HepG2 (cell line): ENCODE measurements around the gene DACH2. TPM values are rescaled to one million over a fixed set of nuclear protein-coding genes. Genes with fewer than 3 reads are reported as not detected.
A peak's percentile ranks its signal among the peaks of the same experiment; 100 is the strongest.

Experiments
- ATAC-seq: fragments of 200-7000 bp; cut with Tn5 transposase; 3 replicates; pipeline ENCODE4 v1.9.1; 2020; ENCODE audit warnings: mild to moderate bottlenecking, moderate library complexity
- BruUV-seq: library from RNA; stranded (reverse); fragments of 400-500 nt; replicated peaks from 2 replicates; lab custom pipeline; 2021; lab: Mats Ljungman, UMichigan
- CTCF ChIA-PET: fragments of 300-600 bp; formaldehyde crosslinking; extraction: SDS; loops from one replicate; lab custom pipeline; 2021; ENCODE audit warnings: low total read pairs, inconsistent platforms, low intra/inter-chr PET ratio; lab: Yijun Ruan, JAX
- POLR2A ChIA-PET: fragments of 350-600 bp; sonication (Branson Sonifier 250); formaldehyde crosslinking; loops from one replicate; lab custom pipeline; 2020; ENCODE audit warnings: antibody characterized with exemption, inconsistent platforms; lab: Yijun Ruan, JAX
- DNase-seq: peaks from one replicate; pipeline ENCODE4 v3.0.0-alpha.2; 2015; ENCODE audit warnings: low spot score
- FAIRE-seq: peaks from 3 replicates; lab custom pipeline; 2011; peaks lifted over from hg19 to GRCh38; lab: Jason Lieb, UNC
- H2AFZ ChIP-seq: one replicate; pipeline ENCODE4 v1.6.1; 2011; ENCODE audit warnings: low read length, inconsistent platforms
- H3K27ac ChIP-seq: fragments of 300-600 bp; 3 replicates; pipeline ENCODE4 v1.8.0; 2011; ENCODE audit warnings: mixed run types, mild to moderate bottlenecking, mixed read lengths, low read length, inconsistent platforms; ENCODE audit not compliant: insufficient read depth; ENCODE audit errors: extremely low read length
- H3K27me3 ChIP-seq, 2 experiments: fragments of 200-600 bp in 1 of 2; 2 replicates in 1 of 2; 3 replicates in 1 of 2; pipeline versions ENCODE4 v1.6.0 to v1.8.0; 2011; ENCODE audit warnings: low read length in 2 of 2, mild to moderate bottlenecking in 2 of 2, moderate library complexity in 2 of 2, inconsistent platforms in 1 of 2; ENCODE audit not compliant: insufficient read depth in 2 of 2, control insufficient read depth in 1 of 2
- H3K36me3 ChIP-seq, 2 experiments: fragments of 200-600 bp in 1 of 2; replicated peaks in 1 of 2; 2 replicates in 1 of 2; 3 replicates in 1 of 2; pipeline versions ENCODE4 v1.5.1 to v1.8.0; 2011; ENCODE audit warnings: low read length in 2 of 2, inconsistent platforms in 1 of 2; ENCODE audit not compliant: insufficient read depth in 2 of 2, control insufficient read depth in 1 of 2
- H3K4me1 ChIP-seq: 2 replicates; pipeline ENCODE4 v1.5.1; 2012; ENCODE audit warnings: low read length, inconsistent platforms; ENCODE audit not compliant: insufficient read depth
- H3K4me2 ChIP-seq: 2 replicates; pipeline ENCODE4 v1.6.0; 2011; ENCODE audit warnings: low read depth, low read length, inconsistent platforms
- H3K4me3 ChIP-seq, 3 experiments: fragments of 200-600 bp in 1 of 3; sonication (generic), shearing (Covaris generic) in 1 of 3; replicated peaks in 1 of 3; 2 replicates each; pipeline ENCODE4 v1.5.1; 2011 to 2016; ENCODE audit warnings: low read length in 3 of 3, inconsistent platforms in 2 of 3, low read depth in 2 of 3, mild to moderate bottlenecking in 2 of 3, control low read depth in 1 of 3, mixed read lengths in 1 of 3; ENCODE audit not compliant: insufficient read depth in 1 of 3
- H3K79me2 ChIP-seq: one replicate; pipeline ENCODE4 v1.6.1; 2011; ENCODE audit warnings: low read length, inconsistent platforms; ENCODE audit not compliant: insufficient read depth
- H3K9ac ChIP-seq: 2 replicates; pipeline ENCODE4 v1.6.0; 2011; ENCODE audit warnings: mild to moderate bottlenecking, low read depth, low read length, inconsistent platforms; ENCODE audit not compliant: insufficient read depth
- H3K9me3 ChIP-seq: 2 replicates; pipeline ENCODE4 v1.5.1; 2012; ENCODE audit warnings: mild to moderate bottlenecking, low read length
- H4K20me1 ChIP-seq: 2 replicates; pipeline ENCODE4 v1.6.0; 2011; ENCODE audit warnings: inconsistent platforms, mild to moderate bottlenecking, low read length, moderate library complexity; ENCODE audit not compliant: insufficient read depth
- ASH2L ChIP-seq: fragments of 300-600, 200-600 bp; sonication (generic); IDR thresholded peaks from 2 replicates; pipeline ENCODE4 v1.7.0; 2017; ENCODE audit warnings: low read depth, mild to moderate bottlenecking, moderate library complexity, mixed read lengths, low read length; ENCODE audit not compliant: insufficient read length
- MED8 ChIP-seq: sonication (generic); formaldehyde crosslinking; IDR thresholded peaks from 2 replicates; pipeline ENCODE4 v1.8.1; 2023; ENCODE audit warnings: mild to moderate bottlenecking, missing genetic modification reagents; ENCODE audit not compliant: insufficient replicate concordance
- NAIF1 ChIP-seq: sonication (generic); formaldehyde crosslinking; IDR thresholded peaks from 2 replicates; pipeline ENCODE4 v1.5.0; 2020; ENCODE audit warnings: mild to moderate bottlenecking, missing genetic modification reagents, borderline replicate concordance
- PAWR ChIP-seq: sonication (generic); formaldehyde crosslinking; IDR thresholded peaks from 2 replicates; pipeline ENCODE4 v1.4.0; 2020; ENCODE audit warnings: missing genetic modification reagents, mild to moderate bottlenecking, borderline replicate concordance
- PHF5A ChIP-seq: IDR thresholded peaks from one replicate; pipeline ENCODE4 v1.6.1; 2018; ENCODE audit warnings: low read depth, missing genetic modification reagents; ENCODE audit not compliant: unreplicated experiment
- RAD21 ChIP-seq: fragments of 450-650 bp; formaldehyde crosslinking; IDR thresholded peaks from 2 replicates; pipeline ENCODE4 v1.5.0; 2020; ENCODE audit warnings: mild to moderate bottlenecking
- RXRB ChIP-seq: IDR thresholded peaks from 2 replicates; pipeline ENCODE4 v1.6.1; 2016; ENCODE audit warnings: borderline replicate concordance, missing genetic modification reagents, missing compliant biosample characterization
- SMC3 ChIP-seq: IDR thresholded peaks from 2 replicates; pipeline ENCODE4 v1.6.1; 2011; ENCODE audit warnings: low read length, improper control_type of control experiment
- STAG1 ChIP-seq: sonication (generic); formaldehyde crosslinking; IDR thresholded peaks from 2 replicates; pipeline ENCODE4 v1.4.0; 2020; ENCODE audit warnings: missing genetic modification reagents
- TBP ChIP-seq: sonication (generic); formaldehyde crosslinking; IDR thresholded peaks from 2 replicates; pipeline ENCODE4 v1.5.0; 2020; ENCODE audit warnings: missing genetic modification reagents
- TMF1 ChIP-seq: sonication (generic); formaldehyde crosslinking; IDR thresholded peaks from 2 replicates; pipeline ENCODE4 v1.8.1; 2022; ENCODE audit warnings: low read depth, missing genetic modification reagents
- ZNF232 ChIP-seq: sonication (generic); formaldehyde crosslinking; IDR thresholded peaks from 2 replicates; pipeline ENCODE4 v1.4.0; 2020; ENCODE audit warnings: missing genetic modification reagents, borderline replicate concordance
- ZNF672 ChIP-seq: sonication (generic); formaldehyde crosslinking; IDR thresholded peaks from 2 replicates; pipeline ENCODE4 v1.8.1; 2022; ENCODE audit warnings: missing genetic modification reagents
- WGBS: methylation state at CpG from one replicate; pipeline ENCODE4 v1.1.6; 2017; ENCODE audit warnings: low lambda C conversion rate; 5-methylcytosine and 5-hydroxymethylcytosine counted together
- in situ Hi-C: cut with HindIII; loops from 2 replicates; pipeline ENCODE4 v1.10.0; 2017; ENCODE audit warnings: low pct_unique_long_range_greater_than_20kb; ENCODE audit not compliant: extremely low pct_ligation_motif_present
- intact Hi-C: fragments of 100-400 bp; cut with micrococcal nuclease; formaldehyde crosslinking; loops from one replicate; pipeline ENCODE4 v1.10.0; 2022; ENCODE audit not compliant: unreplicated experiment
- polyA plus RNA-seq, 8 experiments: library from polyadenylated mRNA; depleted of rRNA in 3 of 8; stranded (reverse) in 7 of 8; unstranded in 1 of 8; fragments of >200 nt; fragmentation: Illumina TruSeq in 4 of 8; extraction: Trizol in 4 of 8; gene quantifications; 2 replicates each; pipeline versions ENCODE4 v1.2.1 to v1.2.3, GENCODE V29; 2011 to 2016; ENCODE audit warnings: low read depth in 4 of 8, missing spikeins in 1 of 8, mixed read lengths in 1 of 8; ENCODE audit not compliant: insufficient read depth in 1 of 8
- total RNA-seq, 5 experiments: library from RNA; depleted of rRNA; stranded (reverse); fragments of >200 nt; fragmentation: Illumina TruSeq; extraction: Trizol; gene quantifications; 2 replicates each; pipeline ENCODE4 v1.2.3, GENCODE V29; 2016; ENCODE audit warnings: low read depth in 1 of 5
- TF ChIP-seq, protein P1 (sequence below): sonication (generic); formaldehyde crosslinking; IDR thresholded peaks from 2 replicates; pipeline ENCODE4 v1.5.0; 2020; ENCODE audit warnings: mild to moderate bottlenecking, missing genetic modification reagents, moderate library complexity
- TF ChIP-seq, protein P2 (sequence below): sonication (generic); formaldehyde crosslinking; conservative IDR thresholded peaks from 2 replicates; pipeline ENCODE4 v1.8.1; 2023; ENCODE audit warnings: missing genetic modification reagents

DACH2 gene
- total and polyA plus RNA-seq, 2 of the 13 experiments (the other 11 are each of a cell fraction or from before 2014, with no cell fraction given) = not detected

DNA sequence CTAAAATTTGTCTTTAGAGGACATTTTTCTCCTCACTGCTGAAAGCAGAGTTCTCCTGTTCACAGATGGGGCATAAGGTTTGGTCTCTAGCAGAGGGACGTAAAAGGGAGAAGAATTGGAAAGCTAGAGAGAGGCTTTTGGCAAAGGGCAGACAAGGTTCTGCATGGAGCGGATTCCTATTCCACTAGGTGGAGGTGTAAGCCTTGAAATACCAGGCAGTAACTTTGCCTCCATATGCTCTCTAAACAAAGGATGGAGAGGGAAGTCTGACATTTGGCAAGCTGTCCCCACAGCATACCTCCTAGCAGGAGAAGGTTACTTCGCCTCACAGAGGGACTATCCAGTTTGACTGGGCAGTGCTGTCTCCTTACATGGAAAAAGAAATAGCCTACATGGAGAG lies 174.7 kb downstream of the DACH2 start:
- Histone ChIP-seq H3K9ac (no peak overlapping the region), H2AFZ (no peak overlapping the region), H3K79me2 (no peaks in the 10 kb centered on the region), H3K36me3 (no peaks in the 10 kb centered on the region), H3K27me3 (no peaks in the 10 kb centered on the region), H3K27ac (no peak overlapping the region), H4K20me1 (no peaks in the 10 kb centered on the region), H3K4me1 (no peaks in the 10 kb centered on the region), H3K4me2 (peak overlapping the region; percentile 47; the same call in 1 of the 2 replicates), H3K4me3 (no peak overlapping the region), H3K9me3 (no peaks in the 10 kb centered on the region)
- in situ Hi-C loops (no loop called here), intact Hi-C loops (loop anchor here (1.0 to 10.0 kb wide), 3 partner anchors 132 to 623 kb away; no protein-coding TSS in a partner anchor)
- peak; percentile 94 for ATAC-seq
- ChIA-PET POLR2A (no interaction called here), CTCF (interaction anchor here (1.9 kb wide), 1 partner anchor 623 kb away, joined by 10 read pairs; no protein-coding TSS in a partner anchor)
- TF ChIP-seq ASH2L (no peak), SMC3 (peak; percentile 75), MED8 (CRISPR knock-in tag) (no peak), PHF5A (CRISPR knock-in tag) (no peak), NAIF1 (CRISPR knock-in tag) (no peak), RAD21 (CRISPR knock-in tag) (0 out of 2 replicates have a peak, but pooled peaks have one; percentile 60), RXRB (CRISPR knock-in tag) (no peak), ZNF232 (CRISPR knock-in tag) (no peak), ZNF672 (no peak), TBP (CRISPR knock-in tag) (no peak), PAWR (CRISPR knock-in tag) (no peak), STAG1 (peak; percentile 87), TMF1 (CRISPR knock-in tag) (no peak)
- TF ChIP-seq, protein P1, sequence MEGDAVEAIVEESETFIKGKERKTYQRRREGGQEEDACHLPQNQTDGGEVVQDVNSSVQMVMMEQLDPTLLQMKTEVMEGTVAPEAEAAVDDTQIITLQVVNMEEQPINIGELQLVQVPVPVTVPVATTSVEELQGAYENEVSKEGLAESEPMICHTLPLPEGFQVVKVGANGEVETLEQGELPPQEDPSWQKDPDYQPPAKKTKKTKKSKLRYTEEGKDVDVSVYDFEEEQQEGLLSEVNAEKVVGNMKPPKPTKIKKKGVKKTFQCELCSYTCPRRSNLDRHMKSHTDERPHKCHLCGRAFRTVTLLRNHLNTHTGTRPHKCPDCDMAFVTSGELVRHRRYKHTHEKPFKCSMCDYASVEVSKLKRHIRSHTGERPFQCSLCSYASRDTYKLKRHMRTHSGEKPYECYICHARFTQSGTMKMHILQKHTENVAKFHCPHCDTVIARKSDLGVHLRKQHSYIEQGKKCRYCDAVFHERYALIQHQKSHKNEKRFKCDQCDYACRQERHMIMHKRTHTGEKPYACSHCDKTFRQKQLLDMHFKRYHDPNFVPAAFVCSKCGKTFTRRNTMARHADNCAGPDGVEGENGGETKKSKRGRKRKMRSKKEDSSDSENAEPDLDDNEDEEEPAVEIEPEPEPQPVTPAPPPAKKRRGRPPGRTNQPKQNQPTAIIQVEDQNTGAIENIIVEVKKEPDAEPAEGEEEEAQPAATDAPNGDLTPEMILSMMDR = peak; percentile 80
- TF ChIP-seq, protein P2, sequence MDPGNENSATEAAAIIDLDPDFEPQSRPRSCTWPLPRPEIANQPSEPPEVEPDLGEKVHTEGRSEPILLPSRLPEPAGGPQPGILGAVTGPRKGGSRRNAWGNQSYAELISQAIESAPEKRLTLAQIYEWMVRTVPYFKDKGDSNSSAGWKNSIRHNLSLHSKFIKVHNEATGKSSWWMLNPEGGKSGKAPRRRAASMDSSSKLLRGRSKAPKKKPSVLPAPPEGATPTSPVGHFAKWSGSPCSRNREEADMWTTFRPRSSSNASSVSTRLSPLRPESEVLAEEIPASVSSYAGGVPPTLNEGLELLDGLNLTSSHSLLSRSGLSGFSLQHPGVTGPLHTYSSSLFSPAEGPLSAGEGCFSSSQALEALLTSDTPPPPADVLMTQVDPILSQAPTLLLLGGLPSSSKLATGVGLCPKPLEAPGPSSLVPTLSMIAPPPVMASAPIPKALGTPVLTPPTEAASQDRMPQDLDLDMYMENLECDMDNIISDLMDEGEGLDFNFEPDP (CRISPR knock-in tag) = 0 out of 2 replicates have a peak, but pooled peaks have one; percentile 21
- peak; percentile 23 for DNase-seq
- 0% methylated on average over 2 of the region's 3 CpGs for WGBS
- no TSS peak for BruUV-seq
- peak; percentile 95 for FAIRE-seq
